KMS-11 (cell line): ENCODE data around the gene NECTIN1.

ENCODE experiments used
- H2AFZ ChIP-seq: fragments of 200-600 bp; sonication (generic); 2 replicates; pipeline ENCODE4 v1.6.1; 2016; ENCODE audit warnings: antibody characterized with exemption, mixed run types, low read depth
- H3K27ac ChIP-seq: fragments of 200-600 bp; sonication (generic); 2 replicates; pipeline ENCODE4 v1.6.1; 2016; ENCODE audit warnings: mild to moderate bottlenecking, mixed run types
- H3K27me3 ChIP-seq: fragments of 200-600 bp; sonication (generic); 2 replicates; pipeline ENCODE4 v1.6.1; 2017; ENCODE audit warnings: mild to moderate bottlenecking, low read depth, mixed run types, moderate library complexity; ENCODE audit not compliant: insufficient read depth
- H3K36me3 ChIP-seq: fragments of 200-600 bp; sonication (generic); 2 replicates; pipeline ENCODE4 v1.6.1; 2017; ENCODE audit warnings: mild to moderate bottlenecking, mixed run types; ENCODE audit not compliant: insufficient read depth
- H3K4me1 ChIP-seq: fragments of 200-600 bp; sonication (generic); 2 replicates; pipeline ENCODE4 v1.6.1; 2016; ENCODE audit warnings: mild to moderate bottlenecking, low read depth, mixed run types; ENCODE audit not compliant: poor library complexity, severe bottlenecking
- H3K4me2 ChIP-seq: fragments of 200-600 bp; sonication (generic); 2 replicates; pipeline ENCODE4 v1.7.0; 2016; ENCODE audit warnings: mild to moderate bottlenecking, mixed run types
- H3K4me3 ChIP-seq: fragments of 200-600 bp; sonication (generic); IDR thresholded peaks from 2 replicates; pipeline ENCODE4 v1.6.1; 2017; ENCODE audit warnings: low read depth, low read length, mixed read lengths; ENCODE audit not compliant: insufficient read depth
- H3K79me2 ChIP-seq: fragments of 200-600 bp; sonication (generic); 2 replicates; pipeline ENCODE4 v1.6.1; 2016; ENCODE audit warnings: low read depth, mixed run types; ENCODE audit not compliant: insufficient read depth
- H3K9ac ChIP-seq: fragments of 200-600 bp; sonication (generic); 2 replicates; pipeline ENCODE4 v1.6.1; 2016; ENCODE audit warnings: mild to moderate bottlenecking, mixed run types
- H4K20me1 ChIP-seq: fragments of 200-600 bp; sonication (generic); 2 replicates; pipeline ENCODE4 v1.6.1; 2016; ENCODE audit warnings: mild to moderate bottlenecking, mixed run types; ENCODE audit not compliant: insufficient read depth
- CTCF ChIP-seq: fragments of 200-600 bp; sonication (generic); conservative IDR thresholded peaks from 2 replicates; pipeline ENCODE4 v1.6.1; 2017; ENCODE audit warnings: low read depth, mild to moderate bottlenecking, antibody characterized with exemption, low read length, moderate library complexity, mixed read lengths

The NECTIN1 gene

GRCh38 chr11:119681361-119681910 lies 47.6 kb downstream of the NECTIN1 start:
- Histone ChIP-seq H3K4me2 (no peak overlapping the region), H3K36me3 (no peaks in the 10 kb centered on the region), H3K4me1 (peaks cover 6% of the 10 kb centered on the region), H3K9ac (no peak overlapping the region), H3K27ac (no peak overlapping the region), H4K20me1 (no peaks in the 10 kb centered on the region), H2AFZ (no peak overlapping the region), H3K79me2 (no peaks in the 10 kb centered on the region), H3K4me3 (no peak overlapping the region), H3K27me3 (no peaks in the 10 kb centered on the region)
- TF ChIP-seq CTCF, result no peak

- H2AFZ ChIP-seq, result no peak overlapping the region
- H3K9ac ChIP-seq, result no peak overlapping the region
- H3K4me1 ChIP-seq, result peaks cover 6% of the 10 kb centered on the region
- no peak overlapping the region for H3K4me2 ChIP-seq
- no peak overlapping the region for H3K27ac ChIP-seq
- H3K79me2 ChIP-seq, result no peaks in the 10 kb centered on the region
- no peak overlapping the region for H3K4me3 ChIP-seq
- no peak for TF ChIP-seq CTCF
- H4K20me1 ChIP-seq, result no peaks in the 10 kb centered on the region
- H3K27me3 ChIP-seq, result no peaks in the 10 kb centered on the region
- no peaks in the 10 kb centered on the region for H3K36me3 ChIP-seq
These were observed 48.2 kb downstream of the NECTIN1 start for GRCh38 chr11:119680541-119681360.

- no peak overlapping the region for H3K4me3 ChIP-seq
- H3K79me2 ChIP-seq, result no peaks in the 10 kb centered on the region
- H3K4me1 ChIP-seq, result peaks cover 14% of the 10 kb centered on the region
- H2AFZ ChIP-seq, result no peak overlapping the region
- H3K4me2 ChIP-seq, result no peak overlapping the region
- no peaks in the 10 kb centered on the region for H4K20me1 ChIP-seq
- no peaks in the 10 kb centered on the region for H3K36me3 ChIP-seq
- TF ChIP-seq CTCF, result no peak
- H3K27ac ChIP-seq, result no peak overlapping the region
- H3K9ac ChIP-seq, result no peak overlapping the region
- no peaks in the 10 kb centered on the region for H3K27me3 ChIP-seq
These were observed 49.7 kb downstream of the NECTIN1 start for GRCh38 chr11:119679346-119679745.

GRCh38 chr11:119678351-119678750 lies 50.6 kb downstream of the NECTIN1 start:
- Histone ChIP-seq H3K4me2 (no peak overlapping the region), H3K36me3 (no peaks in the 10 kb centered on the region), H3K27ac (no peak overlapping the region), H4K20me1 (no peaks in the 10 kb centered on the region), H3K79me2 (no peaks in the 10 kb centered on the region), H3K27me3 (no peaks in the 10 kb centered on the region), H3K4me3 (no peak overlapping the region), H3K4me1 (peaks cover 24% of the 10 kb centered on the region), H2AFZ (no peak overlapping the region), H3K9ac (no peak overlapping the region)
- no peak for TF ChIP-seq CTCF
